HepG2 (cell line): ENCODE data around the gene SUCLA2. TPM values are rescaled to one million over a fixed set of nuclear protein-coding genes. Genes with fewer than 3 reads are reported as not detected.

Experiments used
- BCL6 ChIP-seq: IDR thresholded peaks from 2 replicates; pipeline ENCODE4 v1.6.1; 2016; ENCODE audit warnings: missing genetic modification reagents, missing compliant biosample characterization
- KLF15 ChIP-seq: sonication (generic); formaldehyde crosslinking; IDR thresholded peaks from 2 replicates; pipeline ENCODE4 v1.8.1; 2023; ENCODE audit warnings: borderline replicate concordance, mild to moderate bottlenecking, inconsistent platforms, missing genetic modification reagents, mixed read lengths
- KLF9 ChIP-seq: IDR thresholded peaks from 2 replicates; pipeline ENCODE4 v1.6.1; 2016; ENCODE audit warnings: low read depth
- MBNL3 ChIP-seq: fragments of 250-450 bp; sonication (Bioruptor Pico); conservative IDR thresholded peaks from 2 replicates; pipeline ENCODE4 v1.8.0; 2022; ENCODE audit warnings: mild to moderate bottlenecking, inconsistent platforms
- PITX1 ChIP-seq: sonication (generic); formaldehyde crosslinking; IDR thresholded peaks from 2 replicates; pipeline ENCODE4 v1.5.1; 2020; ENCODE audit warnings: mild to moderate bottlenecking, missing genetic modification reagents
- THAP11 ChIP-seq: IDR thresholded peaks from 2 replicates; pipeline ENCODE4 v1.6.1; 2016; ENCODE audit warnings: missing biosample characterization, missing genetic modification reagents
- ZKSCAN1 ChIP-seq: fragments of 150-350 bp; IDR thresholded peaks from 2 replicates; pipeline ENCODE4 v1.6.1; 2014; ENCODE audit warnings: low read length
- ZNF317 ChIP-seq: sonication (generic); formaldehyde crosslinking; IDR thresholded peaks from 2 replicates; pipeline ENCODE4 v1.5.0; 2020; ENCODE audit warnings: mild to moderate bottlenecking, missing genetic modification reagents
- ZNF318 ChIP-seq: sonication (generic); formaldehyde crosslinking; IDR thresholded peaks from 2 replicates; pipeline ENCODE4 v1.4.0; 2020; ENCODE audit warnings: mild to moderate bottlenecking, missing genetic modification reagents
- ZNF33A ChIP-seq: sonication (generic); formaldehyde crosslinking; IDR thresholded peaks from 2 replicates; pipeline ENCODE4 v1.5.1; 2020; ENCODE audit warnings: missing genetic modification reagents, mild to moderate bottlenecking, moderate library complexity, borderline replicate concordance
- ZNF343 ChIP-seq: sonication (generic); formaldehyde crosslinking; IDR thresholded peaks from 2 replicates; pipeline ENCODE4 v1.4.0; 2020; ENCODE audit warnings: mild to moderate bottlenecking, missing genetic modification reagents
- ZNF569 ChIP-seq: sonication (generic); formaldehyde crosslinking; IDR thresholded peaks from 2 replicates; pipeline ENCODE4 v1.5.0; 2020; ENCODE audit warnings: mild to moderate bottlenecking, missing genetic modification reagents, moderate library complexity, borderline replicate concordance
- ZNF614 ChIP-seq: IDR thresholded peaks from 2 replicates; pipeline ENCODE4 v1.6.1; 2018; ENCODE audit warnings: missing biosample characterization, missing genetic modification reagents, inconsistent platforms, borderline replicate concordance
- ZNF724P ChIP-seq: sonication (generic); formaldehyde crosslinking; IDR thresholded peaks from 2 replicates; pipeline ENCODE4 v1.8.0; 2022; ENCODE audit warnings: missing genetic modification reagents, borderline replicate concordance
- polyA plus RNA-seq, 8 experiments: library from polyadenylated mRNA; depleted of rRNA in 3 of 8; stranded (reverse) in 7 of 8; unstranded in 1 of 8; fragments of >200 nt; fragmentation: Illumina TruSeq in 4 of 8; extraction: Trizol in 4 of 8; gene quantifications; 2 replicates each; pipeline versions ENCODE4 v1.2.1 to v1.2.3, GENCODE V29; 2011 to 2016; ENCODE audit warnings: low read depth in 4 of 8, missing spikeins in 1 of 8, mixed read lengths in 1 of 8; ENCODE audit not compliant: insufficient read depth in 1 of 8
- total RNA-seq, 5 experiments: library from RNA; depleted of rRNA; stranded (reverse); fragments of >200 nt; fragmentation: Illumina TruSeq; extraction: Trizol; gene quantifications; 2 replicates each; pipeline ENCODE4 v1.2.3, GENCODE V29; 2016; ENCODE audit warnings: low read depth in 1 of 5
- TF ChIP-seq, protein P1 (sequence below): sonication (generic); formaldehyde crosslinking; IDR thresholded peaks from 2 replicates; pipeline ENCODE4 v1.4.0; 2020; ENCODE audit warnings: low read depth, mild to moderate bottlenecking, missing genetic modification reagents
- TF ChIP-seq, protein P2 (sequence below): IDR thresholded peaks from 2 replicates; pipeline ENCODE4 v1.6.1; 2016; ENCODE audit warnings: mild to moderate bottlenecking

The SUCLA2 gene
- total and polyA plus RNA-seq, 2 of the 13 experiments (the other 11 are each of a cell fraction or from before 2014, with no cell fraction given), result 28.4 to 77.1 TPM

GRCh38 chr13:48001114-48001881, at the start of gene SUCLA2 (continued):
- peak; percentile 62; the same call in 1 of the 2 replicates for TF ChIP-seq PITX1 (CRISPR knock-in tag)
- no peak; the same call in 1 of the 2 replicates for TF ChIP-seq ZNF318 (CRISPR knock-in tag)
- TF ChIP-seq ZKSCAN1, result no peak
- peak; percentile 65; the same call in 1 of the 2 replicates for TF ChIP-seq ZNF724P (CRISPR knock-in tag)
- no peak for TF ChIP-seq MBNL3 (CRISPR knock-in tag)
- TF ChIP-seq THAP11 (CRISPR knock-in tag), result peak; percentile 63
- TF ChIP-seq, protein P1, sequence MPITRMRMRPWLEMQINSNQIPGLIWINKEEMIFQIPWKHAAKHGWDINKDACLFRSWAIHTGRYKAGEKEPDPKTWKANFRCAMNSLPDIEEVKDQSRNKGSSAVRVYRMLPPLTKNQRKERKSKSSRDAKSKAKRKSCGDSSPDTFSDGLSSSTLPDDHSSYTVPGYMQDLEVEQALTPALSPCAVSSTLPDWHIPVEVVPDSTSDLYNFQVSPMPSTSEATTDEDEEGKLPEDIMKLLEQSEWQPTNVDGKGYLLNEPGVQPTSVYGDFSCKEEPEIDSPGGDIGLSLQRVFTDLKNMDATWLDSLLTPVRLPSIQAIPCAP (CRISPR knock-in tag), result no peak
- peak; percentile 82; the same call in 1 of the 2 replicates for TF ChIP-seq ZNF569
- peak; percentile 72; the same call in 1 of the 2 replicates for TF ChIP-seq ZNF614
- no peak for TF ChIP-seq ZNF33A
- no peak for TF ChIP-seq KLF9 (CRISPR knock-in tag)
- peak; percentile 31 for TF ChIP-seq BCL6 (CRISPR knock-in tag)
- 0 out of 2 replicates have a peak, but pooled peaks have one; percentile 53 for TF ChIP-seq ZNF343 (CRISPR knock-in tag)
- no peak for TF ChIP-seq KLF15 (CRISPR knock-in tag)
- TF ChIP-seq, protein P2, sequence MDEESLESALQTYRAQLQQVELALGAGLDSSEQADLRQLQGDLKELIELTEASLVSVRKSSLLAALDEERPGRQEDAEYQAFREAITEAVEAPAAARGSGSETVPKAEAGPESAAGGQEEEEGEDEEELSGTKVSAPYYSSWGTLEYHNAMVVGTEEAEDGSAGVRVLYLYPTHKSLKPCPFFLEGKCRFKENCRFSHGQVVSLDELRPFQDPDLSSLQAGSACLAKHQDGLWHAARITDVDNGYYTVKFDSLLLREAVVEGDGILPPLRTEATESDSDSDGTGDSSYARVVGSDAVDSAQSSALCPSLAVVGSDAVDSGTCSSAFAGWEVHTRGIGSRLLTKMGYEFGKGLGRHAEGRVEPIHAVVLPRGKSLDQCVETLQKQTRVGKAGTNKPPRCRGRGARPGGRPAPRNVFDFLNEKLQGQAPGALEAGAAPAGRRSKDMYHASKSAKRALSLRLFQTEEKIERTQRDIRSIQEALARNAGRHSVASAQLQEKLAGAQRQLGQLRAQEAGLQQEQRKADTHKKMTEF, result peak; percentile 64
- no peak; the same call in 1 of the 2 replicates for TF ChIP-seq ZNF317 (CRISPR knock-in tag)
